ENCODE data around the gene HSPB3. TPM values are rescaled to one million over a fixed set of nuclear protein-coding genes. Genes with fewer than 3 reads are reported as not detected.

The HSPB3 gene
- total RNA-seq, 1 donor from 2014 or later: not detected

- DNase-seq: no peak
- Mint-ChIP-seq H3K9me3 (ENCODE audit: unreplicated experiment) (no peaks in the 10 kb centered on the region), H3K27ac (ENCODE audit: unreplicated experiment) (no peak overlapping the region), H3K27me3 (ENCODE audit: unreplicated experiment) (no peaks in the 10 kb centered on the region), H3K36me3 (ENCODE audit: unreplicated experiment) (no peaks in the 10 kb centered on the region), H3K4me1 (ENCODE audit: low read depth, unreplicated experiment) (no peaks in the 10 kb centered on the region), H3K4me3 (ENCODE audit: unreplicated experiment) (no peak overlapping the region)
- no peak for TF ChIP-seq CTCF (IDR thresholded peaks at IDR 0.05; ENCODE audit: partially characterized antibody, unreplicated experiment)
Observed at GRCh38 chr5:54446379-54446732, 9.1 kb upstream of the HSPB3 start.

DNA sequence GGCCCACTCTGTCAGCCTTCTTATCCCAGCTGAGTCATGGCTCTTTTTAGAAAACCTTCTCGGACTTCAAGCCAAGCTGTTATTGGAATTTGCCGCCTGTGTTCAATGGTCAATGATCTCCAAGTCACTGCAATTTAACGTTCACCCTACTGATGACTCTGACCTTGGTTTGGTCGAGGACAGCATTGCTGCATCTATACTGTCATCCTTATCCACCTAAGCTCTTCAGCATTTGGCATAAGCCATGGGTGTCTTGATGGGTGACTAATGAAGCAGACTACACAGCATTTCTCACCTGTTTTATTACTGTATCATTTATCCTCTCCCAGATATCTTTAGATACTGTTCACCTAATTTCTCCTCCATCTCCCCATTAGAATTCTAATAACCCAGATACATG lies 5.6 kb upstream of the HSPB3 start:
- no peaks in the 10 kb centered on the region for H3K4me1 Mint-ChIP-seq (ENCODE audit: low read depth, unreplicated experiment)
- H3K27me3 Mint-ChIP-seq (ENCODE audit: unreplicated experiment): no peaks in the 10 kb centered on the region
- H3K9me3 Mint-ChIP-seq (ENCODE audit: unreplicated experiment): no peaks in the 10 kb centered on the region
- DNase-seq: no peak
- H3K27ac Mint-ChIP-seq (ENCODE audit: unreplicated experiment): no peak overlapping the region
- TF ChIP-seq CTCF (IDR thresholded peaks at IDR 0.05; ENCODE audit: partially characterized antibody, unreplicated experiment): no peak
- no peak overlapping the region for H3K4me3 Mint-ChIP-seq (ENCODE audit: unreplicated experiment)
- no peaks in the 10 kb centered on the region for H3K36me3 Mint-ChIP-seq (ENCODE audit: unreplicated experiment)

DNA sequence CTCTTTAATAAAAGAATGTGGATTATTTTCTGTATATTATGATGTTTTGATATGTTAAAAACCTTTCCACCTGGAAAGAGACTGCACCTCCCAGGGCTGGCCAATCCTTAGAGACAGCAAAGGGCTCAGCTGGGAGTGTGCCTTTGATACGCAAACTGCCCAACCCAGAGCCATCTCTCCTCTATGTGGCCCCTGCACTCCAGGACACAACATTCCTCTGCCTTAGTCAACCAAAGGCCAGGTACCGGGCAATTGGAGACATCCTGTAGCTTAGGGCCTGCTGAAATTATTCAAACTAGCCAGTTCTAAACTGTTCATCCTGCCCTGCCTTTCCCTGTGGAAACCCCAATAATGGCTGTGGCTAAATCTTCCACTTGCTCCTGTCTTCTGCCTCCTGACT lies 5.0 kb upstream of the HSPB3 start:
- H3K9me3 Mint-ChIP-seq (ENCODE audit: unreplicated experiment): no peaks in the 10 kb centered on the region
- H3K27me3 Mint-ChIP-seq (ENCODE audit: unreplicated experiment): no peaks in the 10 kb centered on the region
- no peaks in the 10 kb centered on the region for H3K4me1 Mint-ChIP-seq (ENCODE audit: low read depth, unreplicated experiment)
- no peak overlapping the region for H3K27ac Mint-ChIP-seq (ENCODE audit: unreplicated experiment)
- H3K36me3 Mint-ChIP-seq (ENCODE audit: unreplicated experiment): no peaks in the 10 kb centered on the region
- no peak for DNase-seq
- TF ChIP-seq CTCF (IDR thresholded peaks at IDR 0.05; ENCODE audit: partially characterized antibody, unreplicated experiment): no peak
- no peak overlapping the region for H3K4me3 Mint-ChIP-seq (ENCODE audit: unreplicated experiment)

GRCh38 chr5:54453046-54453445 lies 2.5 kb upstream of the HSPB3 start:
- DNase-seq: no peak
- Mint-ChIP-seq H3K36me3 (ENCODE audit: unreplicated experiment) (no peaks in the 10 kb centered on the region), H3K27me3 (ENCODE audit: unreplicated experiment) (no peaks in the 10 kb centered on the region), H3K27ac (ENCODE audit: unreplicated experiment) (no peak overlapping the region), H3K9me3 (ENCODE audit: unreplicated experiment) (no peaks in the 10 kb centered on the region), H3K4me3 (ENCODE audit: unreplicated experiment) (no peak overlapping the region), H3K4me1 (ENCODE audit: low read depth, unreplicated experiment) (peaks cover 6% of the 10 kb centered on the region)
- TF ChIP-seq CTCF (IDR thresholded peaks at IDR 0.05; ENCODE audit: partially characterized antibody, unreplicated experiment): no peak

GRCh38 chr5:54454602-54455001 lies 897 bp upstream of the HSPB3 start:
- TF ChIP-seq CTCF (IDR thresholded peaks at IDR 0.05; ENCODE audit: partially characterized antibody, unreplicated experiment): no peak
- Mint-ChIP-seq H3K36me3 (ENCODE audit: unreplicated experiment) (no peaks in the 10 kb centered on the region), H3K4me3 (ENCODE audit: unreplicated experiment) (no peak overlapping the region), H3K9me3 (ENCODE audit: unreplicated experiment) (no peaks in the 10 kb centered on the region), H3K4me1 (ENCODE audit: low read depth, unreplicated experiment) (peaks cover 6% of the 10 kb centered on the region), H3K27ac (ENCODE audit: unreplicated experiment) (no peak overlapping the region), H3K27me3 (ENCODE audit: unreplicated experiment) (no peaks in the 10 kb centered on the region)
- no peak for DNase-seq

Data from glutamatergic neuron (in vitro differentiated cells).